Erythroblast (primary cell): ENCODE measurements around the gene RGSL1.

ENCODE experiments used
- GATA1 ChIP-seq: IDR thresholded peaks from 2 replicates; pipeline ENCODE4 v1.6.1; 2011; ENCODE audit warnings: low read depth, mild to moderate bottlenecking, control low read depth, low read length, moderate library complexity
- POLR2A ChIP-seq: IDR thresholded peaks from 2 replicates; pipeline ENCODE4 v1.6.1; 2011; ENCODE audit warnings: mild to moderate bottlenecking, low read length

GRCh38 chr1:182453631-182454030, 3.7 kb downstream of the RGSL1 start:
- TF ChIP-seq POLR2A, result no peak
- no peak for TF ChIP-seq GATA1
